GM12878 (cell line): ENCODE data around the gene BLOC1S4. TPM values are rescaled to one million over a fixed set of nuclear protein-coding genes. Genes with fewer than 3 reads are reported as not detected.

ENCODE experiments used
- ATAC-seq: fragments of 200-7000 bp; cut with Tn5 transposase; 3 replicates; pipeline ENCODE4 v1.9.1; 2020; ENCODE audit warnings: mild to moderate bottlenecking, moderate library complexity
- BruUV-seq: library from RNA; stranded (reverse); fragments of 400-500 nt; replicated peaks from 2 replicates; lab custom pipeline; 2021; lab: Mats Ljungman, UMichigan
- CTCF ChIA-PET: fragments of 300-600 bp; sonication (Branson Sonifier 250); formaldehyde crosslinking; extraction: SDS; loops from one replicate; lab custom pipeline; 2021; ENCODE audit warnings: inconsistent platforms; lab: Yijun Ruan, JAX
- POLR2A ChIA-PET: fragments of 350-600 bp; formaldehyde crosslinking; extraction: SDS; loops from one replicate; lab custom pipeline; 2021; ENCODE audit warnings: inconsistent platforms; lab: Charles Lee
- RAD21 ChIA-PET: fragments of 300-600 bp; sonication (Branson Sonifier 250); formaldehyde crosslinking; loops from one replicate; lab custom pipeline; 2023; ENCODE audit warnings: antibody characterized with exemption; ENCODE audit not compliant: unreplicated experiment; lab: Charles Lee
- SMC1A ChIA-PET: fragments of 300-600 bp; sonication (Branson Sonifier 250); formaldehyde crosslinking; loops from one replicate; lab custom pipeline; 2023; ENCODE audit not compliant: unreplicated experiment, uncharacterized antibody; lab: Charles Lee
- DNase-seq: peaks from one replicate; pipeline ENCODE4 v3.0.0-alpha.2; 2011; ENCODE audit warnings: low read depth, low spot score
- FAIRE-seq: peaks from 3 replicates; lab custom pipeline; 2011; peaks lifted over from hg19 to GRCh38; lab: Jason Lieb, UNC
- H2AFZ ChIP-seq: 2 replicates; pipeline ENCODE4 v1.6.0; 2011; ENCODE audit warnings: low read depth, low read length, control low read depth; ENCODE audit not compliant: control insufficient read depth
- H3K27ac ChIP-seq: 2 replicates; pipeline ENCODE4 v1.5.1; 2011; ENCODE audit warnings: control low read depth; ENCODE audit not compliant: control insufficient read depth, insufficient read depth
- H3K27me3 ChIP-seq, 2 experiments: replicated peaks in 1 of 2; 2 replicates each; pipeline versions ENCODE4 v1.6.0 to v1.6.1; 2011; ENCODE audit warnings: low read length in 1 of 2; ENCODE audit not compliant: control insufficient read depth in 2 of 2, insufficient read depth in 2 of 2
- H3K36me3 ChIP-seq, 2 experiments: 2 replicates each; pipeline ENCODE4 v1.5.1; 2011; ENCODE audit warnings: low read length in 1 of 2; ENCODE audit not compliant: control insufficient read depth in 2 of 2, insufficient read depth in 2 of 2
- H3K4me1 ChIP-seq: 2 replicates; pipeline ENCODE4 v1.6.1; 2011; ENCODE audit warnings: mild to moderate bottlenecking, low read length, moderate library complexity, mixed read lengths; ENCODE audit not compliant: control insufficient read depth, insufficient read depth
- H3K4me2 ChIP-seq: 2 replicates; pipeline ENCODE4 v1.6.0; 2011; ENCODE audit warnings: control low read depth; ENCODE audit not compliant: control insufficient read depth, insufficient read depth
- H3K4me3 ChIP-seq: fragments of 200-600 bp; sonication (generic); 2 replicates; pipeline ENCODE4 v1.5.1; 2016
- H3K79me2 ChIP-seq: 2 replicates; pipeline ENCODE4 v1.6.0; 2011; ENCODE audit warnings: low read length; ENCODE audit not compliant: control insufficient read depth, insufficient read depth
- H3K9ac ChIP-seq: 2 replicates; pipeline ENCODE4 v1.8.0; 2011; ENCODE audit warnings: low read length, control low read depth, mixed read lengths; ENCODE audit not compliant: control insufficient read depth, insufficient read depth
- H3K9me3 ChIP-seq: replicated peaks from 3 replicates; pipeline ENCODE4 v1.5.1; 2011; ENCODE audit warnings: mild to moderate bottlenecking, low read length; ENCODE audit not compliant: control insufficient read depth, insufficient read depth
- H4K20me1 ChIP-seq: 2 replicates; pipeline ENCODE4 v1.6.0; 2011; ENCODE audit not compliant: control insufficient read depth, insufficient read depth
- BHLHE40 ChIP-seq, 2 experiments: fragments of 450-650 bp in 1 of 2; IDR thresholded peaks; 2 replicates each; pipeline ENCODE4 v1.6.1; 2011 to 2017; ENCODE audit warnings: low read depth in 2 of 2, borderline replicate concordance in 1 of 2, improper control_type of control experiment in 1 of 2, low read length in 1 of 2, mild to moderate bottlenecking in 1 of 2
- CBX3 ChIP-seq: fragments of 200-600 bp; sonication (generic); IDR thresholded peaks from 2 replicates; pipeline ENCODE4 v1.6.1; 2016; ENCODE audit warnings: low read depth, borderline replicate concordance
- HDAC6 ChIP-seq: fragments of 200-600 bp; sonication (generic); IDR thresholded peaks from one replicate; pipeline ENCODE4 v1.8.0; 2017; ENCODE audit warnings: antibody characterized with exemption; ENCODE audit not compliant: unreplicated experiment
- KLF5 ChIP-seq: fragments of 450-650 bp; IDR thresholded peaks from 2 replicates; pipeline ENCODE4 v1.6.1; 2014; ENCODE audit warnings: mild to moderate bottlenecking; ENCODE audit not compliant: partially characterized antibody
- MTA3 ChIP-seq: IDR thresholded peaks from 2 replicates; pipeline ENCODE4 v1.6.1; 2012; ENCODE audit warnings: low read length, inconsistent platforms, borderline replicate concordance
- MYC ChIP-seq: IDR thresholded peaks from 2 replicates; pipeline ENCODE4 v1.6.1; 2011; ENCODE audit warnings: mild to moderate bottlenecking, low read length, moderate library complexity, inconsistent platforms; ENCODE audit not compliant: insufficient read depth, insufficient replicate concordance, insufficient read length, severe bottlenecking
- RUNX3 ChIP-seq: IDR thresholded peaks from 2 replicates; pipeline ENCODE4 v1.6.1; 2012; ENCODE audit warnings: low read length, inconsistent platforms
- SMAD1 ChIP-seq: fragments of 450-650 bp; IDR thresholded peaks from 2 replicates; pipeline ENCODE4 v1.6.1; 2018; ENCODE audit warnings: mild to moderate bottlenecking, low read depth; ENCODE audit not compliant: partially characterized antibody
- ZNF384 ChIP-seq: IDR thresholded peaks from 2 replicates; pipeline ENCODE4 v1.6.1; 2012; ENCODE audit warnings: low read depth, mild to moderate bottlenecking, low read length, improper control_type of control experiment, borderline replicate concordance
- ZNF622 ChIP-seq: fragments of 450-650 bp; IDR thresholded peaks from 2 replicates; pipeline ENCODE4 v1.6.1; 2017; ENCODE audit warnings: mild to moderate bottlenecking, inconsistent platforms
- WGBS: methylation state at CpG from one replicate; pipeline ENCODE4 v1.1.6; 2016; ENCODE audit warnings: low lambda C conversion rate; ENCODE audit not compliant: insufficient replicate concordance, insufficient coverage; ENCODE audit errors: missing lambda C conversion rate; 5-methylcytosine and 5-hydroxymethylcytosine counted together
- in situ Hi-C: fragments of 300-500 bp; cut with MboI; formaldehyde crosslinking; loops from 9 replicates; pipeline ENCODE4 v1.14.3; 2018; ENCODE audit warnings: mixed read lengths
- intact Hi-C: fragments of 100-400 bp; cut with micrococcal nuclease; formaldehyde crosslinking; loops from one replicate; pipeline ENCODE4 v1.14.2; 2022; ENCODE audit not compliant: unreplicated experiment
- polyA plus RNA-seq, 11 experiments: library from polyadenylated mRNA; depleted of rRNA in 4 of 11; unstranded in 6 of 11; stranded (reverse) in 5 of 11; fragments of >200 nt; fragmentation: Nextera tagmentation in 4 of 11; fragmentation: Illumina TruSeq in 1 of 11; extraction: Ambion mirVana in 4 of 11; extraction: Trizol in 1 of 11; gene quantifications; 1 replicate in 1 of 11; 2 replicates in 10 of 11; pipeline versions ENCODE4 v1.2.1 to v1.2.3, GENCODE V29; 2011 to 2016; ENCODE audit warnings: inconsistent platforms in 2 of 11, missing spikeins in 2 of 11, low read depth in 1 of 11
- total RNA-seq, 4 experiments: library from RNA; depleted of rRNA in 3 of 4; stranded (reverse); fragments of >200 nt in 3 of 4; fragmentation: Illumina TruSeq in 1 of 4; extraction: Trizol in 1 of 4; gene quantifications; 2 replicates each; pipeline versions ENCODE4 v1.2.1 to v1.2.3, GENCODE V29; 2013 to 2021
- TF ChIP-seq, protein P1 (sequence below): IDR thresholded peaks from 2 replicates; pipeline ENCODE4 v1.6.1; 2011; ENCODE audit warnings: mild to moderate bottlenecking, low read depth, low read length, moderate library complexity; ENCODE audit not compliant: insufficient replicate concordance
- TF ChIP-seq, protein P2 (sequence below): IDR thresholded peaks from 2 replicates; pipeline ENCODE4 v1.6.1; 2011; ENCODE audit warnings: low read depth, low read length, improper control_type of control experiment, borderline replicate concordance
- TF ChIP-seq, protein P3 (sequence below): IDR thresholded peaks from 2 replicates; pipeline ENCODE4 v1.6.1; 2011; ENCODE audit warnings: low read depth, mild to moderate bottlenecking, low read length, moderate library complexity, borderline replicate concordance; ENCODE audit errors: extremely low read depth
- TF ChIP-seq, protein P4 (sequence below): fragments of 450-650 bp; IDR thresholded peaks from 2 replicates; pipeline ENCODE4 v1.6.1; 2017; ENCODE audit warnings: mild to moderate bottlenecking, moderate library complexity
- TF ChIP-seq, protein P5 (sequence below): fragments of 450-650 bp; IDR thresholded peaks from 2 replicates; pipeline ENCODE4 v1.6.1; 2016; ENCODE audit warnings: mild to moderate bottlenecking

The BLOC1S4 gene
- total and polyA plus RNA-seq, 10 of the 15 experiments (the other 5 are each of a cell fraction or from before 2014, with no cell fraction given): 2.7 to 23.8 (median 9.5) TPM

DNA sequence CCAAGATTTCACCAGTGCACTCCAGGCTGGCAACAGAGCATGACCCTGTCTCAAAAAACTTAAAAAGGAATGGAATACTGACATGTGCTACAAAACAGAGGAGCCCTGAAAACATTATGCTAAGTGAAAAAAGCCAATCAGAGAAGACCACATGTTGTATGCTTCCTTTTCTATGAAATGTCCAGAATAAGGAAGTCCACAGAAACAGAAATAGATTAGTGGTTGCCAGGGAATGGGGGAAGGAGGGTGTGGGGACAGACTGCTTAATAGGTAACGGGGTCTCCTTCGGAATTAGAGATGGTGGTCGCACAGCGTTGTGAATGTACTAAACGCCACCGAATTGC, 36.5 kb downstream of the BLOC1S4 start:
- Histone ChIP-seq H3K4me1 (no peaks in the 10 kb centered on the region), H3K36me3 (no peaks in the 10 kb centered on the region), H3K9ac (no peak overlapping the region), H3K4me2 (no peak overlapping the region), H2AFZ (no peak overlapping the region), H4K20me1 (no peaks in the 10 kb centered on the region), H3K9me3 (no peaks in the 10 kb centered on the region), H3K27ac (no peak overlapping the region), H3K27me3 (no peaks in the 10 kb centered on the region; a peak in 1 of 4 replicates), H3K4me3 (no peak overlapping the region), H3K79me2 (no peaks in the 10 kb centered on the region)
- FAIRE-seq (no peak), DNase-seq (no peak), ATAC-seq (no peak)
- ChIA-PET SMC1A (no interaction called here), RAD21 (no interaction called here), CTCF (no interaction called here), POLR2A (interaction anchor here (0.6 kb wide), 1 partner anchor 32 kb away, joined by 7 read pairs; no protein-coding TSS in a partner anchor)
- intact Hi-C loops (no loop called here), in situ Hi-C loops (no loop called here)
- TF ChIP-seq ZNF384 (no peak), MYC (no peak), MTA3 (no peak), SMAD1 (no peak), KLF5 (no peak), CBX3 (no peak), RUNX3 (no peak), ZNF622 (no peak), HDAC6 (no peak), BHLHE40 (IDR thresholded peaks at IDR 0.05; ENCODE audit: borderline replicate concordance in 1 of 2, low read depth in 2 of 2, low read length in 1 of 2) (no peak)
- TF ChIP-seq, protein P1, sequence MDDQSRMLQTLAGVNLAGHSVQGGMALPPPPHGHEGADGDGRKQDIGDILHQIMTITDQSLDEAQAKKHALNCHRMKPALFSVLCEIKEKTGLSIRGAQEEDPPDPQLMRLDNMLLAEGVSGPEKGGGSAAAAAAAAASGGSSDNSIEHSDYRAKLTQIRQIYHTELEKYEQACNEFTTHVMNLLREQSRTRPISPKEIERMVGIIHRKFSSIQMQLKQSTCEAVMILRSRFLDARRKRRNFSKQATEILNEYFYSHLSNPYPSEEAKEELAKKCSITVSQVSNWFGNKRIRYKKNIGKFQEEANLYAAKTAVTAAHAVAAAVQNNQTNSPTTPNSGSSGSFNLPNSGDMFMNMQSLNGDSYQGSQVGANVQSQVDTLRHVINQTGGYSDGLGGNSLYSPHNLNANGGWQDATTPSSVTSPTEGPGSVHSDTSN: no peak
- TF ChIP-seq, protein P2, sequence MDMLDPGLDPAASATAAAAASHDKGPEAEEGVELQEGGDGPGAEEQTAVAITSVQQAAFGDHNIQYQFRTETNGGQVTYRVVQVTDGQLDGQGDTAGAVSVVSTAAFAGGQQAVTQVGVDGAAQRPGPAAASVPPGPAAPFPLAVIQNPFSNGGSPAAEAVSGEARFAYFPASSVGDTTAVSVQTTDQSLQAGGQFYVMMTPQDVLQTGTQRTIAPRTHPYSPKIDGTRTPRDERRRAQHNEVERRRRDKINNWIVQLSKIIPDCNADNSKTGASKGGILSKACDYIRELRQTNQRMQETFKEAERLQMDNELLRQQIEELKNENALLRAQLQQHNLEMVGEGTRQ: no peak
- TF ChIP-seq, protein P3, sequence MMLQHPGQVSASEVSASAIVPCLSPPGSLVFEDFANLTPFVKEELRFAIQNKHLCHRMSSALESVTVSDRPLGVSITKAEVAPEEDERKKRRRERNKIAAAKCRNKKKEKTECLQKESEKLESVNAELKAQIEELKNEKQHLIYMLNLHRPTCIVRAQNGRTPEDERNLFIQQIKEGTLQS: no peak
- TF ChIP-seq, protein P4, sequence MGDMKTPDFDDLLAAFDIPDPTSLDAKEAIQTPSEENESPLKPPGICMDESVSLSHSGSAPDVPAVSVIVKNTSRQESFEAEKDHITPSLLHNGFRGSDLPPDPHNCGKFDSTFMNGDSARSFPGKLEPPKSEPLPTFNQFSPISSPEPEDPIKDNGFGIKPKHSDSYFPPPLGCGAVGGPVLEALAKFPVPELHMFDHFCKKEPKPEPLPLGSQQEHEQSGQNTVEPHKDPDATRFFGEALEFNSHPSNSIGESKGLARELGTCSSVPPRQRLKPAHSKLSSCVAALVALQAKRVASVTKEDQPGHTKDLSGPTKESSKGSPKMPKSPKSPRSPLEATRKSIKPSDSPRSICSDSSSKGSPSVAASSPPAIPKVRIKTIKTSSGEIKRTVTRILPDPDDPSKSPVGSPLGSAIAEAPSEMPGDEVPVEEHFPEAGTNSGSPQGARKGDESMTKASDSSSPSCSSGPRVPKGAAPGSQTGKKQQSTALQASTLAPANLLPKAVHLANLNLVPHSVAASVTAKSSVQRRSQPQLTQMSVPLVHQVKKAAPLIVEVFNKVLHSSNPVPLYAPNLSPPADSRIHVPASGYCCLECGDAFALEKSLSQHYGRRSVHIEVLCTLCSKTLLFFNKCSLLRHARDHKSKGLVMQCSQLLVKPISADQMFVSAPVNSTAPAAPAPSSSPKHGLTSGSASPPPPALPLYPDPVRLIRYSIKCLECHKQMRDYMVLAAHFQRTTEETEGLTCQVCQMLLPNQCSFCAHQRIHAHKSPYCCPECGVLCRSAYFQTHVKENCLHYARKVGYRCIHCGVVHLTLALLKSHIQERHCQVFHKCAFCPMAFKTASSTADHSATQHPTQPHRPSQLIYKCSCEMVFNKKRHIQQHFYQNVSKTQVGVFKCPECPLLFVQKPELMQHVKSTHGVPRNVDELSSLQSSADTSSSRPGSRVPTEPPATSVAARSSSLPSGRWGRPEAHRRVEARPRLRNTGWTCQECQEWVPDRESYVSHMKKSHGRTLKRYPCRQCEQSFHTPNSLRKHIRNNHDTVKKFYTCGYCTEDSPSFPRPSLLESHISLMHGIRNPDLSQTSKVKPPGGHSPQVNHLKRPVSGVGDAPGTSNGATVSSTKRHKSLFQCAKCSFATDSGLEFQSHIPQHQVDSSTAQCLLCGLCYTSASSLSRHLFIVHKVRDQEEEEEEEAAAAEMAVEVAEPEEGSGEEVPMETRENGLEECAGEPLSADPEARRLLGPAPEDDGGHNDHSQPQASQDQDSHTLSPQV: no peak
- TF ChIP-seq, protein P5, sequence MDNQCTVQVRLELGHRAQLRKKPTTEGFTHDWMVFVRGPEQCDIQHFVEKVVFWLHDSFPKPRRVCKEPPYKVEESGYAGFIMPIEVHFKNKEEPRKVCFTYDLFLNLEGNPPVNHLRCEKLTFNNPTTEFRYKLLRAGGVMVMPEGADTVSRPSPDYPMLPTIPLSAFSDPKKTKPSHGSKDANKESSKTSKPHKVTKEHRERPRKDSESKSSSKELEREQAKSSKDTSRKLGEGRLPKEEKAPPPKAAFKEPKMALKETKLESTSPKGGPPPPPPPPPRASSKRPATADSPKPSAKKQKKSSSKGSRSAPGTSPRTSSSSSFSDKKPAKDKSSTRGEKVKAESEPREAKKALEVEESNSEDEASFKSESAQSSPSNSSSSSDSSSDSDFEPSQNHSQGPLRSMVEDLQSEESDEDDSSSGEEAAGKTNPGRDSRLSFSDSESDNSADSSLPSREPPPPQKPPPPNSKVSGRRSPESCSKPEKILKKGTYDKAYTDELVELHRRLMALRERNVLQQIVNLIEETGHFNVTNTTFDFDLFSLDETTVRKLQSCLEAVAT: no peak
- 66% methylated on average over 6 of the region's 6 CpGs for WGBS
- BruUV-seq: no TSS peak
